Esophagus muscularis mucosa (tissue), 4 donors: ENCODE results near the gene TENM3. TPM values are rescaled to one million over a fixed set of nuclear protein-coding genes. Genes with fewer than 3 reads are reported as not detected.

Experiments
- DNase-seq: peaks from one replicate; pipeline ENCODE4 v3.0.0-alpha.2; 2017; ENCODE audit errors: extremely low spot score
- H3K27ac ChIP-seq, 4 donors: fragments of 200-600 bp; sonication (generic); replicated peaks in 1 of 4; 1 replicate in 3 of 4; 2 replicates in 1 of 4; pipeline ENCODE4 v1.5.1; 2016 to 2019; ENCODE audit warnings: mild to moderate bottlenecking in 1 of 4
- H3K27me3 ChIP-seq, 4 donors: fragments of 200-600 bp; sonication (generic); one replicate each; pipeline versions ENCODE4 v1.5.1 to v1.6.0; 2016 to 2019
- H3K36me3 ChIP-seq, 4 donors: fragments of 200-600 bp; sonication (generic); one replicate each; pipeline ENCODE4 v1.5.1; 2016 to 2019
- H3K4me1 ChIP-seq, 4 donors: fragments of 200-600 bp; sonication (generic); one replicate each; pipeline ENCODE4 v1.5.1; 2016 to 2019
- H3K4me3 ChIP-seq, 4 donors: fragments of 200-600 bp; sonication (generic); 1 replicate in 2 of 4; 2 replicates in 2 of 4; pipeline ENCODE4 v1.5.1; 2016 to 2019; ENCODE audit warnings: mild to moderate bottlenecking in 4 of 4, moderate library complexity in 1 of 4
- H3K9me3 ChIP-seq, 4 donors: fragments of 200-600 bp; sonication (generic); 1 replicate in 3 of 4; 2 replicates in 1 of 4; pipeline ENCODE4 v1.5.1; 2016 to 2019
- CTCF ChIP-seq, 3 experiments: fragments of 200-600 bp in 2 of 3; fragments of 450-650 bp in 1 of 3; sonication (generic) in 2 of 3; IDR thresholded peaks; one replicate each; pipeline ENCODE4 v1.5.1; 2017 to 2019; ENCODE audit warnings: antibody characterized with exemption in 3 of 3, mild to moderate bottlenecking in 2 of 3, moderate library complexity in 1 of 3
- EP300 ChIP-seq: sonication (generic); formaldehyde crosslinking; IDR thresholded peaks from one replicate; pipeline ENCODE4 v1.6.1; 2017; ENCODE audit warnings: antibody characterized with exemption
- POLR2A ChIP-seq: fragments of 450-650 bp; IDR thresholded peaks from one replicate; pipeline ENCODE4 v1.6.1; 2017; ENCODE audit warnings: antibody characterized with exemption, moderate library complexity, mild to moderate bottlenecking, low read depth
- POLR2AphosphoS5 ChIP-seq, 2 donors: sonication (generic); formaldehyde crosslinking; IDR thresholded peaks; one replicate each; pipeline ENCODE4 v1.6.1; 2017; ENCODE audit warnings: antibody characterized with exemption in 2 of 2
- WGBS: methylation state at CpG from one replicate; pipeline ENCODE4 v1.1.5; 2018; 5-methylcytosine and 5-hydroxymethylcytosine counted together
- intact Hi-C: fragments of 100-400 bp; cut with DNase I; formaldehyde crosslinking; loops from one replicate; pipeline ENCODE4 v1.15.1; 2023
- total RNA-seq, 4 donors: library from RNA; depleted of rRNA; stranded (reverse); fragments of >200 nt; gene quantifications; one replicate each; pipeline versions ENCODE4 v1.1.0 to v1.2.1, GENCODE V29; 2016

Gene TENM3
- total RNA-seq, 4 donors from 2014 or later = 16.2 to 30.5 (median 28.3) TPM

GRCh38 chr4:182741914-182742313 is 498.7 kb downstream of the TENM3 start:
- Histone ChIP-seq H3K36me3 (peaks cover 0 to 3% (median 0%) of the 10 kb centered on the region in 4 donors), H3K4me3 (no peak overlapping the region), H3K9me3 (peaks cover 0 to 5% (median 0%) of the 10 kb centered on the region in 4 donors), H3K4me1 (peaks cover 0 to 7% (median 0%) of the 10 kb centered on the region in 4 donors), H3K27me3 (no peaks in the 10 kb centered on the region), H3K27ac (no peak overlapping the region)
- TF ChIP-seq CTCF (IDR thresholded peaks at IDR 0.05) (no peak), POLR2AphosphoS5 (IDR thresholded peaks at IDR 0.05) (no peak), POLR2A (no peak), EP300 (no peak)
- WGBS = 89% methylated on average over 5 of the region's 5 CpGs
- intact Hi-C loops = no loop called here
- no peak for DNase-seq

- TF ChIP-seq EP300 = no peak
- TF ChIP-seq CTCF (IDR thresholded peaks at IDR 0.05) = no peak
- TF ChIP-seq POLR2A = no peak
- TF ChIP-seq POLR2AphosphoS5 (IDR thresholded peaks at IDR 0.05) = no peak
- H3K36me3 ChIP-seq = peaks cover 0 to 3% (median 0%) of the 10 kb centered on the region in 4 donors
- H3K27me3 ChIP-seq = no peaks in the 10 kb centered on the region
- no peak overlapping the region for H3K27ac ChIP-seq
- DNase-seq = no peak
- no peaks in the 10 kb centered on the region for H3K4me1 ChIP-seq
- intact Hi-C loops = no loop called here
- no peak overlapping the region for H3K4me3 ChIP-seq
- peaks cover 0 to 5% (median 0%) of the 10 kb centered on the region in 4 donors for H3K9me3 ChIP-seq
Measured at GRCh38 chr4:182743815-182744214, 500.6 kb downstream of the TENM3 start.

- peaks cover 0 to 3% (median 0%) of the 10 kb centered on the region in 4 donors for H3K36me3 ChIP-seq
- no peak for DNase-seq
- no peaks in the 10 kb centered on the region for H3K4me1 ChIP-seq
- H3K4me3 ChIP-seq = no peak overlapping the region
- peaks cover 0 to 5% (median 0%) of the 10 kb centered on the region in 4 donors for H3K9me3 ChIP-seq
- H3K27me3 ChIP-seq = no peaks in the 10 kb centered on the region
- no peak overlapping the region for H3K27ac ChIP-seq
- intact Hi-C loops = no loop called here
- TF ChIP-seq CTCF (IDR thresholded peaks at IDR 0.05) (no peak), EP300 (no peak), POLR2A (no peak)
- WGBS = 63% methylated on average over 4 of the region's 4 CpGs
Measured at GRCh38 chr4:182745237-182745636, 502.0 kb downstream of the TENM3 start.

GRCh38 chr4:182746876-182747275 is 503.7 kb downstream of the TENM3 start:
- TF ChIP-seq POLR2A (no peak), CTCF (IDR thresholded peaks at IDR 0.05) (no peak), EP300 (no peak), POLR2AphosphoS5 (IDR thresholded peaks at IDR 0.05) (no peak)
- peaks cover 0 to 5% (median 0%) of the 10 kb centered on the region in 4 donors for H3K9me3 ChIP-seq
- H3K27me3 ChIP-seq = no peaks in the 10 kb centered on the region
- no peak for DNase-seq
- peaks cover 0 to 3% (median 0%) of the 10 kb centered on the region in 4 donors for H3K36me3 ChIP-seq
- no peak overlapping the region for H3K4me3 ChIP-seq
- H3K27ac ChIP-seq = no peak overlapping the region
- WGBS = 95% methylated on average over 4 of the region's 4 CpGs
- intact Hi-C loops = no loop called here
- no peaks in the 10 kb centered on the region for H3K4me1 ChIP-seq

DNA sequence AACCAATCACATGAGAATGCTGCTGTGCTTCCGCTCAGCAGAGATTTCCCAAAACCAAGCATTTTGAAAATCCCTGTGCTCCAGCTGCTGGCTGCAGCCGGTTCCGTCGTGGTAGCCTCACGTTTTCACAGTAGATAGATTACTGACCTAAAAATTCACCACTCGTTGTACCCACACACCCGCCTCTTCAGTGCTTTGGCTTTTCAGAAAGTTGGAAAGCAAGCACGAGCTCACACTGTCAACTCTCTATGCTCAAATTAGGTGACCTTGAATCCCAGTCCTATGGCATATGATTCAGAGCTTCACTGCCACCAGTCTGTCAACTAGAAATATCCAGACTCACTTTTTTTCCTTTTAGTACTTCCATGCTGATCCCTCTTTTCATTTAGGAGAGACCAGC is 505.1 kb downstream of the TENM3 start:
- TF ChIP-seq EP300 = no peak
- Histone ChIP-seq H3K27ac (no peak overlapping the region), H3K36me3 (peaks cover 0 to 3% (median 0%) of the 10 kb centered on the region in 4 donors), H3K4me1 (no peaks in the 10 kb centered on the region), H3K9me3 (peaks cover 0 to 5% (median 0%) of the 10 kb centered on the region in 4 donors), H3K27me3 (no peaks in the 10 kb centered on the region), H3K4me3 (no peak overlapping the region)
- intact Hi-C loops = no loop called here
- DNase-seq = no peak
- WGBS = 63% methylated on average over 8 of the region's 8 CpGs
